Osteocyte (in vitro differentiated cells): ENCODE results near the gene BBS4. TPM values are rescaled to one million over a fixed set of nuclear protein-coding genes. Genes with fewer than 3 reads are reported as not detected.

ENCODE experiments used
- DNase-seq: peaks from one replicate; pipeline ENCODE4 v3.0.0; 2021; ENCODE audit warnings: mixed read lengths; ENCODE audit not compliant: unreplicated experiment; ENCODE audit errors: extremely low spot score
- H3K27ac Mint-ChIP-seq: one replicate; pipeline ENCODE4 v1.8.0; 2021; ENCODE audit warnings: mild to moderate bottlenecking, mixed read lengths; ENCODE audit not compliant: unreplicated experiment
- H3K27me3 Mint-ChIP-seq: one replicate; pipeline ENCODE4 v1.8.0; 2021; ENCODE audit warnings: mixed read lengths; ENCODE audit not compliant: unreplicated experiment
- H3K36me3 Mint-ChIP-seq: one replicate; pipeline ENCODE4 v1.8.0; 2021; ENCODE audit warnings: mixed read lengths; ENCODE audit not compliant: unreplicated experiment
- H3K4me1 Mint-ChIP-seq: one replicate; pipeline ENCODE4 v1.8.0; 2021; ENCODE audit warnings: mixed read lengths; ENCODE audit not compliant: unreplicated experiment
- H3K4me3 Mint-ChIP-seq: one replicate; pipeline ENCODE4 v1.8.0; 2021; ENCODE audit warnings: mild to moderate bottlenecking, moderate library complexity, mixed read lengths; ENCODE audit not compliant: unreplicated experiment
- H3K9me3 Mint-ChIP-seq: one replicate; pipeline ENCODE4 v1.8.0; 2021; ENCODE audit warnings: mixed read lengths; ENCODE audit not compliant: unreplicated experiment
- CTCF ChIP-seq: fragments of 200-600 bp; sonication (generic); IDR thresholded peaks from 2 replicates; pipeline ENCODE4 v1.5.0; 2021; ENCODE audit warnings: antibody characterized with exemption, mild to moderate bottlenecking, moderate library complexity
- total RNA-seq: library from RNA; stranded (reverse); gene quantifications from 2 replicates; pipeline ENCODE4 v1.2.1, GENCODE V29; 2021

The BBS4 gene
- total RNA-seq, 1 donor from 2014 or later, result 24.7 TPM

- Mint-ChIP-seq H3K27me3 (peaks cover 35% of the 10 kb centered on the region), H3K4me1 (peaks cover 12% of the 10 kb centered on the region), H3K27ac (no peak overlapping the region), H3K36me3 (no peaks in the 10 kb centered on the region), H3K9me3 (no peaks in the 10 kb centered on the region), H3K4me3 (no peak overlapping the region)
- no peak for TF ChIP-seq CTCF
- DNase-seq, result no peak
Measured at GRCh38 chr15:72682772-72683171, 3.2 kb upstream of the BBS4 start.

GRCh38 chr15:72685301-72685924 is 594 bp upstream of the BBS4 start:
- no peak for DNase-seq
- TF ChIP-seq CTCF, result peak; percentile 7
- Mint-ChIP-seq H3K9me3 (no peaks in the 10 kb centered on the region), H3K27ac (peak overlapping the region; percentile 99), H3K27me3 (peaks cover 9% of the 10 kb centered on the region), H3K36me3 (no peaks in the 10 kb centered on the region), H3K4me1 (peaks cover 14% of the 10 kb centered on the region), H3K4me3 (peak overlapping the region; percentile 94)

GRCh38 chr15:72688697-72689096 is 2.7 kb downstream of the BBS4 start:
- DNase-seq, result no peak
- no peaks in the 10 kb centered on the region for H3K27me3 Mint-ChIP-seq
- H3K27ac Mint-ChIP-seq, result no peak overlapping the region
- peaks cover 14% of the 10 kb centered on the region for H3K4me1 Mint-ChIP-seq
- no peaks in the 10 kb centered on the region for H3K9me3 Mint-ChIP-seq
- no peak overlapping the region for H3K4me3 Mint-ChIP-seq
- no peak for TF ChIP-seq CTCF
- H3K36me3 Mint-ChIP-seq, result no peaks in the 10 kb centered on the region

- H3K27me3 Mint-ChIP-seq, result no peaks in the 10 kb centered on the region
- TF ChIP-seq CTCF, result no peak
- no peak overlapping the region for H3K4me3 Mint-ChIP-seq
- H3K9me3 Mint-ChIP-seq, result no peaks in the 10 kb centered on the region
- no peak for DNase-seq
- H3K4me1 Mint-ChIP-seq, result peaks cover 7% of the 10 kb centered on the region
- H3K36me3 Mint-ChIP-seq, result peaks cover 7% of the 10 kb centered on the region
- H3K27ac Mint-ChIP-seq, result no peak overlapping the region
Measured at GRCh38 chr15:72690938-72691337, 4.9 kb downstream of the BBS4 start.

GRCh38 chr15:72698938-72699337 is 12.9 kb downstream of the BBS4 start:
- H3K36me3 Mint-ChIP-seq, result peaks cover 17% of the 10 kb centered on the region
- no peak for TF ChIP-seq CTCF
- no peaks in the 10 kb centered on the region for H3K9me3 Mint-ChIP-seq
- H3K27me3 Mint-ChIP-seq, result no peaks in the 10 kb centered on the region
- DNase-seq, result no peak
- no peaks in the 10 kb centered on the region for H3K4me1 Mint-ChIP-seq
- no peak overlapping the region for H3K27ac Mint-ChIP-seq
- H3K4me3 Mint-ChIP-seq, result no peak overlapping the region
